HG02623 (cell line): ENCODE results near the gene RAB11FIP3.
"Not testable (repeated sequence)": the region's sequence is repeated elsewhere in the genome, so short reads cannot be mapped to it uniquely, and the experiment has no call there.

Source experiments
- ATAC-seq: cut with Tn5 transposase; IDR thresholded peaks from one replicate; pipeline ENCODE4 v1.9.1; 2021; ENCODE audit warnings: moderate library complexity; ENCODE audit not compliant: unreplicated experiment

Gene RAB11FIP3

DNA sequence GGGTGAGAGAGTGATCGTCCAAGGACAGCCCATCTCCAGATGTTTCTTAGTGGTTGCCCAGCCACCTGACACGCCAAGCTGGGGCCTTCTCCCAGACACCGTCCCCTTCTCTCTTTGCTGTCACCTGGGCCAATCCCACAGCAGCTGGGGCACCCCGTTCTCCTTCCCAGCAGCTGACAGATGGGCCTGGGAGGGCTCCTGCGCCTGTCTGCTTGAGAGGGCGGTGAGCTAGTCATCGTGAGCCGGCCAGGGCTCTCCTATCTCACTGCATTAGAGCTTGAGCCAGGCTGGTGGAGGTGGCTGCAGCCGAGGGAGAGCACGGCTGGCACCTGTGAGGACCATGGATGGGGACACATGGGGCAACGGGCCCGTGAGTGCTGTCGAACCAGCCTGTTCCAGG is 41.2 kb downstream of the RAB11FIP3 start:
- no peak for ATAC-seq

DNA sequence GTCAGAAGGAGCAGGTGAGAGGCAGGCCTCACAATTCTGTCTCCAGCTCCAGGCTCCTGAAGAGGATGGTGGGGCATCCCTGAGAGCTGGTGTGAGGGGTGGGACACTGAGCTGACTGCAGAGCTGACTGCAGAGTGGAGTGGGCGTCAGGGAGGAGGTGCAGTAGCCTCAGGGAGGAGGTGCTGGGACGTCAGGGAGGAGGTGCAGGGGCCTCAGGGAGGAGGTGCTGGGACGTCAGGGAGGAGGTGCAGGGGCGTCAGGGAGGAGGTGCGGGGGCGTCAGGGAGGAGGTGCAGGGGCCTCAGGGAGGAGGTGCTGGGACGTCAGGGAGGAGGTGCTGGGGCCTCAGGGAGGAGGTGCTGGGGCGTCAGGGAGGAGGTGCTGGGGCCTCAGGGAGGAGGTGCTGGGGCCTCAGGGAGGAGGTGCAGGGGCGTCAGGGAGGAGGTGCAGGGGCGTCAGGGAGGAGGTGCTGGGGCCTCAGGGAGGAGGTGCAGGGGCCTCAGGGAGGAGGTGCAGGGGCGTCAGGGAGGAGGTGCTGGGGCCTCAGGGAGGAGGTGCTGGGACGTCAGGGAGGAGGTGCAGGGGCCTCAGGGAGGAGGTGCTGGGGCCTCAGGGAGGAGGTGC is 41.9 kb downstream of the RAB11FIP3 start:
- not testable (repeated sequence) for ATAC-seq

DNA sequence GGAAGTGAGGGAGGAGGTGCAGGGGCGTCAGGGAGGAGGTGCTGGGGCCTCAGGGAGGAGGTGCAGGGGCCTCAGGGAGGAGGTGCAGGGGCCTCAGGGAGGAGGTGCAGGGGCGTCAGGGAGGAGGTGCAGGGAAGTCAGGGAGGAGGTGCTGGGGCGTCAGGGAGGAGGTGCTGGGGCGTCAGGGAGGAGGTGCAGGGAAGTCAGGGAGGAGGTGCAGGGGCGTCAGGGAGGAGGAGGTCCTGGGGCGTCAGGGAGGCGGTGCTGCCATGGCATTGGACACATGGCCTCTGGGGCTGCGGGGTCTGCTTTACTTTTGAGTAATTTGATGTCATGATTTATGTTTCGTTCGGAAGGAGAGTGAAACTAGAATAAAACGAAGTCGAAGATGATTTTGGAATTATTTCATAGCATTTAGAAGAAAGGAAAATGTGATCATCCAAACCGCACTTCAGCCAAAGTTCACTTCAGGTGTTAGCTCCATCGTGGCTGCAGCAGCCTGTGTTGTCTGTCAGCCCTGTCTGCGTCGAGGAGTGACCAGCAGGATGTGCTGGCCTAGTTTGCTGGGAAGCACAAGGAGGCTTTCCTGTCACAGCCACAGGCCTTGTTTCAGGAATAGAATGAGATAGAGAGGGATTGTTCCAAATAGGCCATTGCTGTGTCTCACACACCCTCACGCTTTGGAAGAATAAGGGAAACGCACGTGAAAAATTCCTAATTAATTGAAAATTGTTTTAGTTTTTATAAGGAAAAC is 42.8 kb downstream of the RAB11FIP3 start:
- ATAC-seq, result no peak

DNA sequence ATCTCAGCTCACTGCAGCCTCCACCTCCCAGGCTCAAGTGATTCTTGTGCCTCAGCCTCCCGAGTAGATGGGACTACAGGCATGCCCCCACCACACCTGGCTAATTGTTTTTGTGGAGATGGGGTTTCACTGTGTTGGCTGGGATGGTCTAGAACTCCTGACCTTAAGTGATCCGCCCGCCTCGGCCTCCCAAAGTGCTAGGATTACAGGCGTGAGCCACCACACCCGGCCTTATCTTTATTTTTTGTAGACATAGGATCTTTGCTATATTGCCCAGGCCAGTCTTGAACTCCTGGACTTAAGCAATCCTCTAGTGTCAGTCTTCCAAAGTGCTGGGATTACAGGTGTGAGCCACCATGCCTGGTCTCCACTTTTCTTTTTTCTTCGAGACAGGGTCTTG is 44.0 kb downstream of the RAB11FIP3 start:
- ATAC-seq, result not testable (repeated sequence)

DNA sequence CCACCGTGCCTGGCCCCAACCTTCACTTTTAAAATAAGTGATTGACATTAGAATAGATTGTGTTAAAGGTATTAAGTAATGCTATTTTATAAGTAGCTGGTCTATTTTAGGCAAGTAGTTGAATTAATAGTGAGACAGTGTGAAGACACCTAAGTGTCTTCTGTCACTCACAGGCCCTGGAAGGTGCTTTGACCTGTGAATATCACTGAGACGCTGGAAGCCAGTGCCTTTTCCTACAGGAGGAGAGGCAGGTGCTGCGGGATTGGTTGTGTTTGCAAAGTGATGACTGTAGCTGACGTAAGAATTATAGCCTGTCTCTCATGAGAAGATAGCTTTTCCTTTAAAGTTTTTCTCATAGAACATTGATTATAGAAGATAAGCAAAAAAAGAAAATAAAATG is 45.0 kb downstream of the RAB11FIP3 start:
- ATAC-seq, result no peak

DNA sequence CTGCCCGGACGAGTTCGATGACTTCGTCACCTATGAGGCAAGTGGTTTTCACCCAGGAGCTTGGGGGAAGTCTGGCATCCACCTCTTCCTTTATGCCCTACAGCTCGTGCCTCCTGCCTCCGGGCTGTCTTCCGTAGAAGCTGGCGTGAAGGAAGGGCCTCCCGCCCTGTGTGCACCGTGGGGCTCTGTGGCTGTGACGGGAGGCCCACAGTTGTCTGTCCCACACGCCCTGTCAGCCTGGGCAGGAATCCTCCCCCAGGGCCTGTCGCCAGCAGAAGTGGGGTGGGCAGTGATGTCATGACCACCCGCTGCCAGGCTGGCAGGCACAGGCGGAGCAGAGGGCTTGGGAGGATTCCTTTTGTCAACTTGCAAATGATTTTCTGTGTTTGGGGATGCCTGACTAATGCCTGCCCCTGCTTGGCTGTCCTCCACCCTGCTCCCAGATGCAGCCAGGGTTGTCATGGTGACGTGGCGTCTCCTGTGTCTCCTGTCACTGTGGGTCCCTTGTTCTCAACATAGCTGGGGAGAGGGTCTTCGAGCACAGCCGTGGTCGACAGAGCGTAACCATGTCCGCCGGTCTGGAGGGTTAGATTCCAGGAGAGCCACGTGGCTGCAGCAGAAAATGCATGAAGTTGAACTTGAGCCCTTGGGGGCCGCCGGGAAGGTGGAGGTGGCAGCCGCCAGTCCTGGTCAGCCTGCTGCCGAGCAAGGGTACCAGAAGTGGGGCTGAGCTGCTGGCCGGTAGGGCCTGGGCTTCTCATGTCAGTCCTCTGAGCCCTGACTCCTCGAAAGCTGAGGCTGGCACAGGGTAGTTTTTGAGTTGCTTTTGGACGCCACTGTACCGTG is 46.1 kb downstream of the RAB11FIP3 start:
- no peak for ATAC-seq

DNA sequence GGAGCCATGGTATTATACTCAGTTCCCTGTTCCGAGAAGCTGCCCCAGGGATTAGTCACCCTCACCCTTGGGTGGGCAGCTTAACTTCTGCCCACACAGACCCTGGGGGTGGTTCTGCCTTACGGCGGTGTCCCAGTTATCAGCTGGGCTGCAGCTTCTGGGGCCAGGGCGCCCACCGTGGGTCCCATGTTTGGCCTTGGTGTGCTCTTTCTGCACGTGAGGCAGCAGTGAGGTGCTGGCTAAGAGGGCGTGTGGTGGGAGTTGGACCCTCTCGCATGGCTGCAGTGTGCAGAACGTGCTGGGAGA is 46.7 kb downstream of the RAB11FIP3 start:
- no peak for ATAC-seq

DNA sequence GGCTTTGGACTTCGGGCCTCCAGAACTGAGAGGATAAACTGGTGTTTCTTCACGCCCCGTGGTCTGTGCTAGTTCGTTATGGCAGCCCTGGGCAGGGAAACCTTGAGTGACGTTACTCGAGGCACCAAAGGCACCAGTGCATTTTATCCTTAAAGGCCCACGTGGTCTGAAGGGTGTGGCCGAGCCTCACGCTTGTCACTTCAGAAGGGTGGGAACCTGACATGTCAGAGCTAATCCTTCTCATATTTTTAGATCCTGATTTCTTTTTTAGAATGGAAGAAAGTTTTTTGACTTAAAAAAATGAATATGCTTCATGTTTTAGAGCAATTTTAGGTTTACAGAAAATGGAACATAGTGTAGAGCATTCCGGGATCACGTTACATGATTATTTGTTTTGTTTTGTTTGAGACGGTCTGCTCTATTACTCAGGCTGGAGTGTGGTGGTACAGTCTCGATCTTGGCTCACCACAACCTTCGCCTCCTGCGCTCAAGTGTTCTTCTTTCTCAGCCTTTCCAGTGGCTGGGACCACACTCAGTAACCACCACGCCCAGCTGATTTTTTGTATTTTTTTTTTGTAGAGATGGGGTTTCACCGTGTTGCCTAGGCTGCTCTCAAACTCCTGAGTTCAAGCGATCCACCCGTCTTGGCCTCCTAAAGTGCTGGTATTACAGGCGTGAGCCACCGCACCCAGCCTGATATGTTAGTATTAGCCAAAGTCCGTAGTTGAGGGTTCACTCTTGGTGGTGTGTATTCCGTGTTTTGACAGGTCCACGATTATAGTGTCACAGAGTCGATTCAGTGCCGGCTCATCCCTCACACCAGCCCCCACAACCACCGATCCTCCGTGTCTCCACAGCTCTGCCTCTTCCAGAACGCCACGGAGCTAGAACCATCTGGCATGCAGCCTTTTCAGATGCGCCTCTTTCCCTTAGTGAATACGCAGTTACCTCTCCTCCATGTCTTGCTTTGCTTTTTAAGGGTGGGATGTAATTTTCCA is 47.9 kb downstream of the RAB11FIP3 start:
- ATAC-seq, result no peak

DNA sequence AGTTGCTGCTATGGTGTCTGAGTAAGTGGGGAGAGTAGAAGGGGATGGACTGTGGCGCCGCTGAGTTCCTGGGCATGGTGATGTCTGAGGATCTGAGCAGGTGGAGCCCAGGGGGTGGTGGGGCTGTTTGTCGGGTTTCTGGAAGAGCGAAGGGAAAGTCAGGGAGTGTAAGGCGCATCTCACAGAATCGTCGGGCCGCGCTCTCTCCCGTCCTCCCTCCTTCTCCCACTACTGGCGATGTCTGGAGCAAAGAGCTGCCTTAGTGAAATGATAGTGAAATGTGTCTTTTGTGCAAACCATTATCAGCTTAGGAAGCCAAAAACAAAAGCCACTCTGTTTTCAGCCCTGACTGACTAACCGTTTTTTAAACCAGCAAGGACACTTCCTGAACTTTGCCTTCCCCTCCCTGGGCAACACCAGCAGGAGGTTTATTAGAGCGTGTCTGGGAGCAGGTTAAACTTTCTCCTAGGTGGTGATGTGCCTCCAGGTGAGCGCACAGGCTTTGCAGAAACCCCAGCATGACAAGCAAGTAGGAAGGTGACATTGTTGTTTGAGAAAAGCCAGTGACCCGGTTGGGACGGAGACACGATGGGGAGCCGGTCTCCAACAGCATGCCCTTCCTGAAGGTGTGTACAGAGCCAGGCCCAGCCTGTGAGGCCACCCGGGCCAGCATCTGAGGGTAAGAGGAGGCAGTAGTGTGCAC is 49.1 kb downstream of the RAB11FIP3 start:
- no peak for ATAC-seq

DNA sequence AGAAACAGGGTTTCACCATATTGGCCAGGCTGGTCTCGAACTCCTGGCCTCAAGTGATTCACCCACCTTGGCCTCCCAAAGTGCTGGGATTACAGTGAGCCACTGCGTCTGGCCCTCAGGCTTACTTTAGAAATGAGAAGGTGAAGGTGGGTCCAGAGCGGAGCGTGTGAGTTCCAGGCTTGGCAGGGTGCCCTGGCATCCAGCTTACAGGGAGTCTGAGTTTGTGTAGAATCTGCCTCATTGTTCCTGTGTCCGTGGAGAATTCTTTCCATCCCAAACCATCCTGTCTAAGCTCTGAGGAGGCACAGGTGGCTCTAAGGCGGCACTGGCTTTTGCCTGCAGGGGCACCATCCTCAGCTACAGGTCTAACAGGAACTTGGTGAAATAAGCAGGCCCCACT is 50.6 kb downstream of the RAB11FIP3 start:
- no peak for ATAC-seq

DNA sequence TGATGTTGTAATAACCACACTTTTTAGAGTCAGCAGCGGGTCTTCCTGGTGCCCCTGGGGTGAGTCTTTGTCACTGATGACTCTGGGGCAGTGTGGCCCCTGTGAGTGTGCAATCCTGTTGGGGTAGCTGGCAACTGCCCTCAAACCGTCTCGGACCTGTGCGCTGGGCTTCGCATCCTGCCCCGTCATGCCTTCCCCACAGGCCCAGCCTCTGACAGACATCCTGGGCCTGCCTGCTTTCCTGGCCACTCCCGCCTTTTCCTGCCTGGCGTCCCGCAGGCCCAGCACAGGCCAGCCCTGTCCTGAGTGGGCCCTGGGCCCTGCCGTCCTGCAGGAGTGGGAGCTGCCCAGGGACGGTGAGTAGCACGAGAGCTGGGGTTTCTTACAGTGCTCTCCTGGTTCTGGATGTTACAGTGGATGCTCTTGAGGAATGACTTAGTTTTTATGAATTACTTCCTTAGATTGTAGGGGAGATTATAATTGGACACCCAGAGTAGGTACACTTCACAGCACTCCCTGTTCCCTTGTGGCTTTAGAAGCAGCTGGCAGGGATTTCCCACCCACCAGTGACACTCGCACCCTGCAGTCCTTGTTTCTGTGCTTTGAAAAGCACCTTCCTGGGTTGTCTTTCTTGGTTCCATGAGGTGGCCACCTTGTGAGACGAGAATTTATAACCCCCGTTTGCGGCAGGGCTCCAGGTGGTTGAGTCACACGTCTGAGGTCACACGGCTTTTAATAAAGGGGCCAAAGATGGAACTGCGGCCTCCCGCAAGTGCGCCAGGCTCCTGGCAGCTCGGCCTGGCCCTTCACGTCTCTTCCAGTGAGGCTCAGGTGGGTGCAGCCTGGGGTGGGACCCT is 52.1 kb downstream of the RAB11FIP3 start:
- no peak for ATAC-seq

DNA sequence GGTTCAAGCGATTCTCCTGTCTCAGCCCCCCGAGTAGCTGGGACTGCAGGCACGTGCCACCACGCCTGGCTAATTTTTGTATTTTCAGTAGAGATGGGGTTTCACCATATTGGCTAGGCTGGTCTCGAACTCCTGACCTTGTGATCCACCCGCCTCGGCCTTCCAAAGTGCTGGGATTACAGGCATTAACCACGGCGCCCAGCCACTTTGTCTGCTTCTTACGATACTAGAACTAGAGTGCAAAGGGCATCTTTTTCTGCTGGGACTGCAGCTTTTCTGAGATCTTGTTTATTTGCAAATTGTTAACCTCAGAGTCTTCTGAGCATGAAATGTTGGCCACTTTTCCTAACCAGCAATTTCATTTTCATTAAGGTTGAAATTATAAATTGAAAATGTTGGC is 52.8 kb downstream of the RAB11FIP3 start:
- ATAC-seq, result not testable (repeated sequence)

DNA sequence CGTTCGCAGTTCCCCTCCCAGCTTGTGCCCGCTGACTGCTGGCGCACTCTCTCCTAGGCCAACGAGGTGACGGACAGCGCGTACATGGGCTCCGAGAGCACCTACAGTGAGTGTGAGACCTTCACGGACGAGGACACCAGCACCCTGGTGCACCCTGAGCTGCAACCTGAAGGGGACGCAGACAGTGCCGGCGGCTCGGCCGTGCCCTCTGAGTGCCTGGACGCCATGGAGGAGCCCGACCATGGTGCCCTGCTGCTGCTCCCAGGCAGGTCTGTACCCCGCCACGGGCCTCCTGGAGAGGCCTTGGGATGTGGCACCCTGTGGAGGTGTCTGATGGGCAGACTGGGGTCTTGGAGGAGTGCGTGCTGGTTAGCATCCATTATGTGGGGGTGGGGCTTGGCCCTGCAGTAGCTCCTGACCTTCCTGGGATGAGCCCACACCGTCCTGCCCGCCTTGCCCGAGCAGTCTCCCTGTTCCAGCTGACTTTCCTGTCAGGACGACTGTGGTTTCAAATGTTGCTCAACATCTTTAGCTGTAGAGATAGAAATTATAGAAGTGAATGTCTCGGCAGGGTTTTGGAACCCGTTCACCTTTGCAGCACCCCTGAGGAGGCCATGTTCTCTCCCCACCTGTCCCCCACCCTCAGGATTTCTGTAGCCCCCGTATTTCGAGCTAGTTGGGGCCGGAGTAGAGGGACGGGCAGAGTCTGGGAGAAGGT is 57.2 kb downstream of the RAB11FIP3 start:
- no peak for ATAC-seq

DNA sequence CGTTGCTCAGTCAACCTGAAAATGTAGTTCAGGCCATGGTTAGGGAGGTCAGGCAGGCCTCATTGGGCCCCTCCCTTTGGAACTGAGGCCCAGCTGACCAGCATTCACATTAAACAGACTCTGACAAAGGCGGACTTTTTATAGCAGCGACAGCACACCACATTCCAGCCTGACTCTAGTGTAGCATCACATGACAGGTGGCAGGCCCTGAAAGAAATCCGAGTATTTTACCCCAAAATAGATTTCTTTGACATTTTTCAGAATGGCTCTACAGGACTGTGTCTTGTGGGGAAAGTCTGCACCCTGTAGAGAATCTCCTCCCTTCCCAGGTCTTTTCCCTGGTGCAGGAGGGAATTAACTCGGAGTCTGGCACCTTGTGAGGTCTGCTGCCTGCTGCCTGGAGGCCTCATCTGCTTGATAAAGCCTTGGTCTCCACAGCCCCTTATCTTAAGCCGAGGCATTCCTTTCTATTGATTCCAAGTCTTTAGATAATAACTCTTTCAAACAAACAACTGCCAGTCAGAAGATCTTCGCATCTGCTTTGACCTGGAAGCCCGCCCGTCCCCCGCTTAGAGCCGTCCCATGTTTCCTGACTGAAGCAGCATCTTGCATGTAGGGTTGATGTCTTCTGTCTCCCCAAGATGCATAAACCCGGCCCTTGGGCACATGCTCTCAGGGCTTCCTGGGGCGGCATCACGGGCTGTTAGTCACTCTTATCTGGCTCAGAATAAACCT is 58.1 kb downstream of the RAB11FIP3 start:
- no peak for ATAC-seq

DNA sequence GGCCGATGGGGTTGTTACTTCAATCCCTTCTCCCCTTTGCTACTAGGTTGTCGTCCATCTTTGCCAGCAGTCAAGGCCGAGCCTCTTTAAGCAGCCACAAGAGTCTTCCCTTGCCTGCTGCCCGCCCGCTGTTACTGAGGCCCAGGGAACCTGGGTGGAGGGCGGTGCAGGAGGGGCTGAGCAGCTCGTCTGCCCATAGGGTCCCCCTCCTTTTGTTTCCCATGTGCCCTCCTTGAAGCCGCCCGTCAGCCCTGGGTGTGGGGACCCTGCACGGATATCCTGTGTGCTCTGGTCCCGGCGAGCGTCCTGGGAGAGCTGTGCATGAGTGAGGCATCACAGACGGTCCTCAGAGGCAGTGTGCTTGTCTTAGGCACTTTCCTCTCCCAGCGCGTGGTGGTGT is 64.2 kb downstream of the RAB11FIP3 start:
- ATAC-seq, result no peak

DNA sequence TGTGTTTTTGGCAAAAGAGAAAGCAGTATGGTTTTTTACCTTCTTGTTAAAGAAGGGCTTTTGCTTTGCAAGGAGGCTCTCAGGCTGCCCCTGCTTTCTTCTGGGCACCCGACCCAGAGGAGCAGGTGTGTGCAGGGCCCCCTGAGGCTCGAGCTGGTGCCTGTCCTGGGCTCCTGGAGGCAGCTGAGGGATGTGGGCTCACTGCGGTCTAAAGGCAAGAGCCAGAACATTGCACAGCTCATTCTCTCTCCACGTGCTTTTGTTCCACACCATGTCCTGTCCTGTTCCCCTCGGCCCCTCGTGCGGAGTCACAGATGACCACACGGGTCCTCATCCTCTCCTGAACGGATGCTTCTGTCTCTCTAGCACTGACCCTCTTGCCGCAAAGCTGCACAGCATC is 65.3 kb downstream of the RAB11FIP3 start:
- ATAC-seq, result no peak

DNA sequence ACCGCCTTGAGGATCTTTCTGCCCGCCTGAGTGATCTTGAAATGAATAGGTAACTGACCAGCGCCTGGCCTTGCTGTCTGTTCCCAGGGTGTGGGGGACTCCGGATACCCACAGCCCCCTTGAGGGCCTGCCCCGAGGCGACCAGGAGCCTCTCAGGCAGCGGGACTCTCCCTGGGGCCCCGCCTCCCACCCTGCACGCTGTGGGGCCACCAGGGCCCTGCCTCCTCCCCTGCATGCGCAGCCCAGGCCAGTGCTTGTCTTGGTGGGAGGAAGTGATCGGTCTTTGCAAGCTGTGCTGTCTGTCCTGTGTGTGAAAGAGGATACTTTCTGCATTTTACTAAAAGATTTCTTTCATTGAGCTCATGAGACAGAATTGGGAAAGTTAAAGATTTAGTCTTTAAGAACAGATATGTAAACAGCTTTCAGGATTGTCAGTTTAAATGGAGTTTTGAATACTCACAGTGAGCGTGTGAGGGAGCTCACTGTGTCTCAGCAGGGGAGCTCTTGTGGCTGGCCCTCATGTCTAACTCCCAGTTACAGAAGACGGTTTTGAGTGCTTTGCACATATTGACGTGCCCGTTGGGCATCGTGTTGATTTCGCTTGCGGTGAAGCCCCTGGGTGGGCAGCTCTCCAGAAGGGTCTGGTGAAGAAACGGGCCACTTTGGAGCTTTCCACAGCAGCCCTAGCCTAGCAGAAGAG is 65.9 kb downstream of the RAB11FIP3 start:
- ATAC-seq, result no peak
